Muscle layer of duodenum (tissue), 2 donors: ENCODE measurements around the gene OTOP3.

ENCODE experiments used
- H3K27ac ChIP-seq: one replicate; pipeline ENCODE4 v1.7.0; 2013; ENCODE audit warnings: mild to moderate bottlenecking, low read length
- H3K27me3 ChIP-seq: one replicate; pipeline ENCODE4 v1.7.0; 2013; ENCODE audit warnings: low read depth, mild to moderate bottlenecking, control low read depth, low read length
- H3K36me3 ChIP-seq, 2 donors: one replicate each; pipeline ENCODE4 v1.7.0; 2013; ENCODE audit warnings: low read length in 2 of 2, control low read depth in 1 of 2, mild to moderate bottlenecking in 1 of 2; ENCODE audit not compliant: insufficient read depth in 2 of 2, control insufficient read depth in 1 of 2
- H3K4me1 ChIP-seq, 2 donors: one replicate each; pipeline ENCODE4 v1.7.0; 2013; ENCODE audit warnings: low read length in 2 of 2, mild to moderate bottlenecking in 2 of 2, control low read depth in 1 of 2, moderate library complexity in 1 of 2; ENCODE audit not compliant: insufficient read depth in 2 of 2, control insufficient read depth in 1 of 2
- H3K4me3 ChIP-seq, 2 donors: one replicate each; pipeline ENCODE4 v1.7.0; 2013; ENCODE audit warnings: low read length in 2 of 2, low read depth in 1 of 2, mild to moderate bottlenecking in 1 of 2
- H3K9me3 ChIP-seq, 2 donors: one replicate each; pipeline ENCODE4 v1.7.0; 2013; ENCODE audit warnings: low read length in 2 of 2, control low read depth in 1 of 2, mild to moderate bottlenecking in 1 of 2; ENCODE audit not compliant: control insufficient read depth in 1 of 2
- donor health status: healthy.

OTOP3 gene

DNA sequence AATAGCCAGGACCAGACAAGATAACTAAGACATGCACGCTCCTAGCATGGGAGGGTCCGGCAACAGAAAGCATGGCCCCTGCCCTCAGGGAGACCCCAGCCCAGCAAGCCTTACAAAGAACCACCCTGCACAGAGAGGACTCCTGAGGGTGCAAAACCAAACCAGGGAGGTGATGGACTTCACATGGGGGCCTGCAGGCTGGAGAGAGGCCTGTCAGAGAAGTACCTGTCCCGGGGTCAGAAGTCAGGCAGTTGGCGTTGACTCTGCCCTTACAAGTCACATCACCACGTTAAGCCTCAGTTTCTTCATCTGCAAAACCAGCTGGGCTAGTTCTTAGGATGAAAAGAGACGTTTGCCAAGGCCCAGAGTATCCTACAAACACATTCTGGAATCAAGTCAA lies 6.9 kb upstream of the OTOP3 start:
- H3K9me3 ChIP-seq, result no peaks in the 10 kb centered on the region
- peaks cover 42% of the 10 kb centered on the region for H3K27me3 ChIP-seq
- no peaks in the 10 kb centered on the region for H3K36me3 ChIP-seq
- no peak overlapping the region for H3K4me3 ChIP-seq
- H3K4me1 ChIP-seq, result peaks cover 0 to 10% of the 10 kb centered on the region in 2 donors
- no peak overlapping the region for H3K27ac ChIP-seq

DNA sequence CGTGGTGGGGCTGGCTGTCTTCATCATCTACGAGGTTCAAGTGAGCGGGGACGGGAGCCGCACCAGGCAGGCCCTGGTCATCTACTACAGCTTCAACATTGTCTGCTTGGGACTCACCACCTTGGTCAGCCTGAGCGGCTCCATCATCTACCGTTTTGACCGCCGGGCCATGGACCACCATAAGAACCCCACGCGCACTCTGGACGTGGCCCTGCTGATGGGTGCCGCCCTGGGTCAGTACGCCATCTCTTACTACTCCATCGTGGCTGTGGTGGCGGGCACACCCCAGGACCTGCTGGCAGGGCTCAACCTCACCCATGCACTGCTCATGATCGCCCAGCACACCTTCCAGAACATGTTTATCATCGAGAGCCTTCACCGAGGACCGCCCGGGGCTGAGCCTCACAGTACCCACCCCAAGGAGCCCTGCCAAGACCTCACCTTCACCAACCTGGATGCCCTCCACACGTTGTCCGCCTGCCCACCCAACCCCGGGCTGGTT lies 5.1 kb upstream of the OTOP3 start:
- no peaks in the 10 kb centered on the region for H3K9me3 ChIP-seq
- H3K36me3 ChIP-seq, result no peaks in the 10 kb centered on the region
- H3K27ac ChIP-seq, result no peak overlapping the region
- peaks cover 0 to 3% of the 10 kb centered on the region in 2 donors for H3K4me1 ChIP-seq
- no peak overlapping the region for H3K4me3 ChIP-seq
- H3K27me3 ChIP-seq, result peaks cover 33% of the 10 kb centered on the region

DNA sequence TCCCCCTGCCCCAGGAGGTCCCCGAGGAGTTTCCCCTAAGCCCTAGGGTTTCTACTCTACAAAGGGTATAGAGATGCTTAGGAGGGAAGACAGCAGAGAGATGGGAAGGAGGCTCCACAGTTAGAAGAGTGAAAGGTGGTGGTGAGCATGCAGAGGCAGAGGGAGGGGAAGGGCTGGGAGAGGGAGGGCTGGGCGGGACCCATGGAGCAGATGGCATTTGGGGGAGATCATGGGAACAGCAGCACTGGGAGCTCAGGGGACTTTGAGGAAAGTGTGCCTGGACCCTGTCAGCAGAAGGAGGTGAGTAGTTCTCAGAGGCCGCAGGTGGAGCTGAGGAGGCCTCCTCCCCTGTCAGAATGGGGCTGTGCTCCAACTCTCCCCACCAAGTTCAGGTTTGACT lies 650 bp upstream of the OTOP3 start:
- Histone ChIP-seq H3K4me3 (no peak overlapping the region), H3K27ac (no peak overlapping the region), H3K9me3 (no peaks in the 10 kb centered on the region), H3K4me1 (peaks cover 0 to 11% of the 10 kb centered on the region in 2 donors), H3K36me3 (no peaks in the 10 kb centered on the region), H3K27me3 (peaks cover 40% of the 10 kb centered on the region)

DNA sequence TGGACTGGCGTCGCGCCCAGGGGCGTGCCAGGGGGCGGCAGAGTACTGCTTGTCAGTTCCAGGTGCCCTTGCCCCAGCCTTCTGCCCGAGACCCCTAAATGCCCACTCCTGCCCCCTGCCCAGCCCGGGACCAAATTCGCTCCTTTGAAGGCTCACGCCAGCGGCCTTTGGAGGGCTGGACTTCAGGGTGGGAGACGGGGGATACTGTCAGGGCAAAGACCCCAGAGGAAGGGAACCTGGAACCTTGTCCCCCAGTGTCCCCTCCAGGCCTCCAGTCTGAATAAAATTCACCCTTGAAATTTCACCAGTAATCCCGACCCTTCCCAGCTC lies 737 bp downstream of the OTOP3 start:
- H3K36me3 ChIP-seq, result no peaks in the 10 kb centered on the region
- peaks cover 40% of the 10 kb centered on the region for H3K27me3 ChIP-seq
- no peaks in the 10 kb centered on the region for H3K9me3 ChIP-seq
- no peak overlapping the region for H3K27ac ChIP-seq
- H3K4me1 ChIP-seq, result peaks cover 0 to 11% of the 10 kb centered on the region in 2 donors
- H3K4me3 ChIP-seq, result peak overlapping the region in 1 of 2 donors; percentile 25

DNA sequence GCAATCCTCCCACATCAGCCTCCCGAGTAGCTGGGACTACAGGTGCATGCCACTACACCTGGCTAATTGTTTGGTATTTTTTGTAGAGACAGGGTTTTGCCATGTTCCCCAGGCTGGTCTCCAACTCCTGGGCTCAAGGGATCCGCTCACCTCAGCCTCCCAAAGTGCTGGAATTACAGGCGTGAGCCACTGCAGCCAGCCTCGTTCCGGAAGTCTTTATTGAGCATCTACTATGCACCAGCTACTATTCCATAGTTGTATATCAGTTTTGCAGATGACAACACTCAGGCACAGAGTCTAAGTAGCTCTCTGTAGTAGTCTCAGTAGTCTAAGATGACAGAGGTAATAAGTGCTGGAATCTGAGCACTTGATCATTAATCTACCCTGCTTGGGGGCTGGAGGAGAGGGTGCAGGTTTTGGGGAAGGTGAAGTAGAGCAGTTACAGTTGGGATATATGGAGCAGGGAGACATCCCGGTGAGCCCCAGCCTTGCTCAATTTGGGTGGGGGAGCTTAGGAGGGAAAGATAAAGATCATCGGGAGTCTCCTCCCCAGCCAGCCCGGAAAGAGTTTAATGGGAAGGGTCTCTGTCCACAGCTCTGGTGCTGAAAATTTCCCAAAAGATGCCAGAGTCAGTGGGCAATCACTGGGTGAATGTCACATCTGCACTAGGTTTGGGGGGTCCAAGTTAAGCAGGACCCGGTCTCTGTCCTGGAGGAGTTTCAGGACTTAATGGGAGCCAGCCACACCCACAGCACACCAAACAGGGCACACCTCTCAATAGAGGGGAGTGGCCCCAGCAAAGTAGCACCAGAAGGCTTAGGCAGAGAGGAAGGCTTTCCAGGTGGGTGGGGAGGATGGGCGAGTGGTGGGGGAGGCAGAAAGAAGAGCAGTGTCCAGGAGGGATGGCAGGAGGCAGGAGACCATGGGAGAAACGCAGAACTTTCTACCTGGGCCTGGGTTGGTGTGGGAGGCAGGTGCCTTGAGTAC lies 1.7 kb downstream of the OTOP3 start:
- no peaks in the 10 kb centered on the region for H3K9me3 ChIP-seq
- no peak overlapping the region for H3K4me3 ChIP-seq
- no peaks in the 10 kb centered on the region for H3K36me3 ChIP-seq
- peaks cover 0 to 11% of the 10 kb centered on the region in 2 donors for H3K4me1 ChIP-seq
- peaks cover 40% of the 10 kb centered on the region for H3K27me3 ChIP-seq
- no peak overlapping the region for H3K27ac ChIP-seq

DNA sequence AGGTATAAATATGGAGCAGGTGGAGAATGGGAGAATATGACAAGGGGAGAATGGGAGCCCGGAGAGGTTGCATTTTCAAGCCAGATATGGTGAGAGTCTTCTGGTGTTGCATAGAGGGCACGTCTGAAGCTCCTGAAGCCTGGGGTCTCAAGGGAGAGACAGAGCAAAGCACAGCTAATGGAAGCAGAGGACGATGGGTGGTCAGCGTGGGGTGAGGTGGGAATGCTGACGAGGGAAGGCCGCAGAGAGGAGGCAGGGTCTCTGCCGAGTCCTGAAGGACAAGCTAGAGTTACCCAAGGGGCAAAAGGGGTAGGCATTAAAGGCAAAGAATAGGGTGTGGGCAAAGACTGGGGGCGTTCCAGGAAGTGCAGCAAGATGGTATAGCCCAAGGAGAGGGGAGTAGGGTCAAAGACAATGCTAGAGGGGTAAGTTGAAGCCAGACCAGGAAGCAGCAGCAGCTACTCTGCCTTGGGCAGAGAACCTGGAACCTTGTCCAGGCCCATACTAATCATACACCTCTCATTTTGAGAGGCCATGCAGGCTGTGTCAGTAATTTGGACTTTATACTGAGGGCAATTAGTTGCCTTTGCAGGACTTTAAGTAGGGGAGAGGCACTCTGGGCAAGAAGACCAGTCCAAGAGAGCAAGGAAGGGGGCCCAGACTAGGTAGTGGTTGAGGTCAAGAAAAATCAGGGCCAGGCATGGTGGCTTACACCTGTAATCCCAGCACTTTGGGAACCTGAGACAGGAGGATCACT lies 2.7 kb downstream of the OTOP3 start:
- Histone ChIP-seq H3K4me1 (peaks cover 0 to 11% of the 10 kb centered on the region in 2 donors), H3K4me3 (no peak overlapping the region), H3K27ac (no peak overlapping the region), H3K27me3 (peaks cover 36% of the 10 kb centered on the region), H3K36me3 (no peaks in the 10 kb centered on the region), H3K9me3 (no peaks in the 10 kb centered on the region)

DNA sequence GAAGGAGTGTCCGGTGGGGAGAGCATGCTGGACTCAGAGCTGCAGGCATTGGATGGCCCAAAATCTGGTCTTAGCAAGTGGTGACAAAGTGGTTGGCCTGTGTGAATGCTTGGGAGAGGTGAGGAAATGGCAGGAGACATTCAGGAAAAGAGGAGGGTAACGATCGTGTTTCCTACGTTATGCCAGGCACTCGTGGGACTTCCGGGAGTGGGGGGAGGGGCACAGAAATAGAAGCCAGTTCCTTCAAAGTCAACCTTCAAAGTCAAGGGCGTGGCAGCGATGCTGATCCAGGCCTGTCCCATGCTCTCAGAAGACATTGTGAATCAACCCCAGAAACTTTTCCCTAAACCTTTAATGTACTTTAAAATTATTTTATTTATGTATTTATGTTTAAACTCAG lies 3.8 kb downstream of the OTOP3 start:
- Histone ChIP-seq H3K9me3 (no peaks in the 10 kb centered on the region), H3K27me3 (peaks cover 32% of the 10 kb centered on the region), H3K4me1 (peaks cover 0 to 11% of the 10 kb centered on the region in 2 donors), H3K36me3 (no peaks in the 10 kb centered on the region), H3K4me3 (no peak overlapping the region), H3K27ac (no peak overlapping the region)

DNA sequence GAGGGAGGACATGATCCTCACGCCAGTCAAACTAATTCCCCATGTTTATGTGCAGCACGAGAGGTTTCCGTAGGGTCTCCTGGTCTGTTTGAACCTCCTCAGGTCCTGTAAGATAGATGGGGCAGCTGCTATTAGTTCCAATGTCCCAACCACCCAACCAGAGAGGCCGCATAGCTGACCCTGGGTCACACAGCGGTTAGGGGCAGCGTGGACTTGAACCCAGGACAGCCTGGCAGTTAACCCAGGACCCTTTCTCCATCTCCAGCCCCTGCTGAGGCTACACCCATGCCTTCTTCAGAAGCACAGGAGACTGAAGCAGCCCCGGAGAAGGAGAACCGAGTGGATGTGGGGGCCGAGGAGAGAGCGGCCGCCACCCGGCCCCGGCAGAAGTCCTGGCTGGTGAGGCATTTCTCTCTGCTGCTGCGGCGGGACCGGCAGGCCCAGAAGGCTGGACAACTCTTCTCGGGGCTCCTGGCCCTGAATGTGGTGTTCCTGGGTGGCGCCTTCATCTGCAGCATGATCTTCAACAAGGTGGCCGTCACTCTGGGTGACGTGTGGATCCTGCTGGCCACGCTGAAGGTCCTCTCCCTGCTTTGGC lies 5.5 kb downstream of the OTOP3 start:
- H3K4me3 ChIP-seq, result no peak overlapping the region
- H3K9me3 ChIP-seq, result no peaks in the 10 kb centered on the region
- peaks cover 0 to 2% of the 10 kb centered on the region in 2 donors for H3K4me1 ChIP-seq
- H3K27me3 ChIP-seq, result peaks cover 20% of the 10 kb centered on the region
- H3K27ac ChIP-seq, result no peak overlapping the region
- no peaks in the 10 kb centered on the region for H3K36me3 ChIP-seq

DNA sequence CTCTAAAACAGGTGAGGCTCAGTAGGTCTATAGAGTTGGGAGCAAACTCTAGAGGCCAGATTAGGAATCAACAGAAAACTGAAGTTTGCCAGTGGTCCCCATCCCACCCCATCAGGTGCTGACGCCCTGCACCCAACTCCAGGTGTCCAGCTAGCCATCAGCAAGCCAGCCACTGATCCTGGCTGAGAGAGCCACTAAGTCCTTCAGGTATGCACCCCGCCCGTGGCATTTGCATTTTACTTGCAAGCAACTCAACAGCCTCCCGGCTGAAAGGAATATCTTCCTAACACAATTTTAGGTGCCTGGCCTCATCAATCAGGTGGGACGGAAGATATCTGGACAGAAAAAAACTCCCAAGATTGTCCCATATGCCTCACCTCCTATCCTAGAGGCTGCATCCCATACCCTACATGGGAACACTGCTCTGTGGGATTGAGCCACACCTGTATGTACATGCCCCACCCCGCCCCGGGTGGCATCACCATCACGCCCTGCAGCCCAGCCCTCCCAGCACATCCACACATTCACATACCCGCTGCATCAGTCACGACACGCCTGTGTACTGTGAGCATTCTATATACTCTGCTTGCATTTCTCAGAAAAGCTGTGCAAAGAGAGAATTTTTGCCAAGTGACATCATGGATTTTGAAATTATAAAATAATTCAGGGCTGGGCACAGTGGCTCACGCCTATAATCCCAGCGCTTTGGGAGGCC lies 8.3 kb downstream of the OTOP3 start:
- Histone ChIP-seq H3K27me3 (peaks cover 3% of the 10 kb centered on the region), H3K4me1 (no peaks in the 10 kb centered on the region), H3K4me3 (no peak overlapping the region), H3K36me3 (no peaks in the 10 kb centered on the region), H3K27ac (no peak overlapping the region), H3K9me3 (no peaks in the 10 kb centered on the region)

DNA sequence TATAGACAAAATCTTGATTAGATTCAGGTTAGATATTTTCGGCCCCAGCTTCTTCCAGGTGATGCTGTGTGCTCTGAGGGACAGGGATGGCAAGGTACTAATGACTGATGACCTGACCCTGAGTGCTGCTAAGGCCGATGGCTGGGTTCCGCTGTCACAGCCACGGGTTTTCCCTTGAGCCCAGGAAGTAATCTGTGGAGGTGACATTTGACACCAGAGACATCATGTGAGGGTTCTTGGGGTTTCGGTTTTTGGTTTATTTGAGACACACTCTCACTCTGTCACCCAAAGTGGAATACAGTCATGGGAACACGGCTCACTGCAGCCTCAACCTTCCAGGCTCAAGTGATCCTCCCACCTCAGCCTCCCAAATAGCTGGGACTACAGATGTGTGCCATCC lies 9.8 kb downstream of the OTOP3 start:
- Histone ChIP-seq H3K27ac (no peak overlapping the region), H3K9me3 (no peaks in the 10 kb centered on the region), H3K36me3 (no peaks in the 10 kb centered on the region), H3K27me3 (peaks cover 3% of the 10 kb centered on the region), H3K4me1 (no peaks in the 10 kb centered on the region), H3K4me3 (no peak overlapping the region)
